HG02870 (cell line): Measurements from ENCODE around the gene MGMT.

Experiments
- ATAC-seq: cut with Tn5 transposase; IDR thresholded peaks from one replicate; pipeline ENCODE4 v1.9.1; 2021; ENCODE audit warnings: mild to moderate bottlenecking, moderate library complexity; ENCODE audit not compliant: unreplicated experiment

MGMT gene

DNA sequence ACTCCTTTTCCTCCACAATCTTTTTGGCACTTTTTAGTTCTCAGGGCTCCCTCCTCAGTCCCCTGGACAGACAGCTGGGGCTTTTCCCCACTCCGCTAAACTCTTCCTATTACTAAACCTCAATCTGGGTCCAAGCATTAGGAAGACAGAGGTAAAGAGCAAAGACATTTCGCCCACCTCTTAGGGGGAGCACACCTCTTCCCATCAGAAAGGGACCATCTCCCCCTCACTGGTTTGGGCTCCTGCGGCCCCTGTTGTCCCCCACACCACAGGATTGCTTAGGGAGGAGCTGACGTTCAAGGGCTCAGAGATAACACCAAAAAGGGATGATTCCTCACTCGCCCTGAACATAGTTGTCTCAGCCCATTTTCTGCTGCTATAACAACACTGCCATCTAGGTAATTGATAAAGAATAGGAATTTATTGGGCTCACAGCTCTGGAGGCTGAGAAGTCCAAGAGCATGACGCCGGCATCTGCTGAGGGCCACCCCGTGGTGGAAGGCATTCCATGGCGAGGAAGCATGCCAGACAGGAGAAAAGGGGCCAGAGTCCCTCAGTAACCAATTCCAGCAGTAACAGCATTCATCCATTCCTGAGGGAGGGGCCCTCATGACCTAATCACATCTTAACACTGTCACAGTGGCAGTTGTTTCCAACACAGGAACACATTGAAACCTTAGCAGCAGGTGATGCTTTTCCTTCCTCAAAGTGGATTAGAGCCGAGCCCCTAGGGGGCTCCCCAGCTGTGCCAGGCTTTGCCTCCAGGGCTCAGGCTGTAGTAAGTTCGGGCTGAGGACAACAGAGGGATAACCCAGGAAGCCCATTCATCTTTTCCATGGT lies 287.4 kb downstream of the MGMT start:
- no peak for ATAC-seq

DNA sequence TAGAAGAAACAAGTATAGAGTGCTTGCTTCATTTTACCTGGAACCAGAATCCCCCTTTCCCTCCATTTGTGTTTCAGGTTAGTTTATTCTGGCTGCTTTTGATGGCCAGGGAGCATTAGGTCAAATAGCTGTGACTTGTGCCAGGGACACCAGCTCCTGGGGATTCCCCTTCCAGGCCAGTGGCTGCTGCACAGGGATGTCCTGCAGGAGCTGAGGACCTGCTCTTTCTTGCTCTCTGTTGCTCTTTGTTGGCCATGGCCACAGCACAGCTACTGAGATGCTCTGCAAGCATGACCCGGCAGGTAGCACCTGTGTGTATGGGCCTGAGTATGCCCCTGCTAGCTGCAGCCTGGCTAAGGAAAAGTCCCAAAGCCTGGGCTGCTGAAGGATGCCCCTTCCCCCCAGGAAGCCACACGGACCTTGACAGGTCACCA lies 288.1 kb downstream of the MGMT start:
- ATAC-seq: no peak

DNA sequence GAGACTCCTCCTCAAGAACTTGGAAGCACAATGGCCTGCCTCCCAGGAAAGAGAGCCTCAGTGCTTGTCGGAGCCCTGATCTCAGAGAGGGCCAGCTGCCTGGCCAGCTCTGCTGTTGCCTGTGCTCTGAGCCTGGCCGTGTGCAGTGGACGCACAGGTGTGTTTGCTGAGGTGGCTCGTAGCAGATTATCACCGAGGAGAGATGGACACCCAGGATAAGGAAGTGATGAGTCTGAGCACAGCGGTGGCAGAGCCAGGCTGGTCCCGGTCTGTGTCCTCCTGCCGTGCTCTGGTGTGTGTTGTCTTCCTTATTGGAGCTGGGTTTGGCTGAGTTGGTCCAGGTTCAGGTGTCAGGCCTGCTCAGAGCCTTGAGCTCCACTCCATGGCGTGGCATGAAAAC lies 288.6 kb downstream of the MGMT start:
- no peak for ATAC-seq

DNA sequence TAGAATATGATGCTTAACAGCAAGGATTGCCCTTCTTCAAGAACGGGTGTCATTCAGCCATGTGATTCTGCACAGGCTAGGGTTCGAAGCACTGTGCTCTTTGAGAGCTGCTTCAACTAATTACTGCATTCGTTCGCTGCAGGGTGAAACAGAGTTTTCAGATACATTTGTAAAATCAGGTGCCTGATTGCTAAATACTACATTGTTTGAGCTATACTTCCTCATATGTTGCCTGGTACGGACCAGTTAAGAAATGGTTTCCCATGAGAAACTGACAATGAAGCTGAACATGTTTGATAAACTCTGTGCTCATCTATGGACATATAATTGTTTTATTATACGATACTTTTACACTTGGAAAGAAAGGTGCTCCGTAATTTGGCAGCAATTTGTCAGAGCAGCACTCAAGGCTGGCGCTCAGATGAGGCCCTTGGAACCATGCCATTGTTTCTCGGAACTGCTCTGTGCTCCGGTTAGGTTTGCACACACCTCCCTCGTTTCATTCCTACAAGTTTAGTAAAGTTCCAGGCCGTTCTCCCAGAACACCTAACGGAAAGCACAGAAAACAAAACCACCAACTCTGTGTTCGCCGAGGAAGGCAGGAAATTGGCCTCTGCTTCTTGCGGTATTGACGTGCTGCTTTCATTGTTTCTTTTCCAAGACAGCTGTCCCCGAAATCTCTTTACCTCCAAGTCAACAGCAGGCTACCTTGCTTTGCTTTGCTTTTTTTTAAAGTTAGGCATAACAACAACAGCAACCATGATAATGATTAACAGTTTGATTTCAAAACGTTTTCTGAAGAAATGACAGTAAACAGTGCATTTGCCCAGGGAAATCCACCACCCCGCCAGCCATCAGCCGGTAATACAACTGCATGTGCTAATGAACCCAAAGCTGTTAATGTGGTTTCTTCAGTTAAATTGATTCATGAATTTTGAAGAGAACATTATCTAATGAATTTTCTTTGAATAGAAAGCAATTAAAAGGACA lies 290.2 kb downstream of the MGMT start:
- no peak for ATAC-seq

DNA sequence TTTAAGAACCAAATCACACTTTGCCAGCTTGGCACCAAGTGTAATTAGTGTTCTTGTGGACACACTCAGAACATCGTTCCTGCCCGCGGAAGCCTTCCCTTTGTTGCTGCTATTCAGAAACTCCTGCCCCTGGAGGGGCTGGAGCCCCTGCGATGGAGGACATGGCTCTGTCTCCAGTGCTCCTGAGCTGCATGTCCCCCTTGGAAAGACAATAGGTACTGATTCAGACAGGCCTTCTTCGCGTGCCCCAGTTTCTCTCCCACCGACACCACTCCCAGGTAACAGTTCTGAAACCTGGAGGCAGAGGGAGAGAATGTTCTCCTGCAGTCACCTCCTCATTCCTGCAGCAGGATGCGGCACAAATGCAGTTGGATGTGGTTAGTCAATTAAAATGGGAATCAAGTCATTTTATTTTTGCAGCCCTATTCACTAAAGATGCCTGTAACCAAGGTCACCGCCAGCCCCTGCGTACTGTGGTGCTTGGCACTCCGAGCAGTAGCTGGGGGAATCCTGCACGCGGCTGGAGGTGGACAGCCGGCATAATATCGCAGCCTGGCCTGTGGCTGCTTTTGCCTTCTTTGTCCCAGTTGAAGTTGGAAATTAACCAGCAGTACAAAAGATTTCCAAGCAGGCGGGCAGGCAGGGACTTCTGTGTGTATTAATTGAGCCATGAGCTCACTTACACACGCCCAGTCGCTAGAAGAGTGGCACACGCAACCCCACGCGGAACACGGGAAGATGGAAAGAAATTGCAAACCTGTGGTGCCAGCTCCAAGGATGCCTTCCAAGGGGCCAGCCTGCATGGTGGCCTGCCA lies 291.4 kb downstream of the MGMT start:
- no peak for ATAC-seq

DNA sequence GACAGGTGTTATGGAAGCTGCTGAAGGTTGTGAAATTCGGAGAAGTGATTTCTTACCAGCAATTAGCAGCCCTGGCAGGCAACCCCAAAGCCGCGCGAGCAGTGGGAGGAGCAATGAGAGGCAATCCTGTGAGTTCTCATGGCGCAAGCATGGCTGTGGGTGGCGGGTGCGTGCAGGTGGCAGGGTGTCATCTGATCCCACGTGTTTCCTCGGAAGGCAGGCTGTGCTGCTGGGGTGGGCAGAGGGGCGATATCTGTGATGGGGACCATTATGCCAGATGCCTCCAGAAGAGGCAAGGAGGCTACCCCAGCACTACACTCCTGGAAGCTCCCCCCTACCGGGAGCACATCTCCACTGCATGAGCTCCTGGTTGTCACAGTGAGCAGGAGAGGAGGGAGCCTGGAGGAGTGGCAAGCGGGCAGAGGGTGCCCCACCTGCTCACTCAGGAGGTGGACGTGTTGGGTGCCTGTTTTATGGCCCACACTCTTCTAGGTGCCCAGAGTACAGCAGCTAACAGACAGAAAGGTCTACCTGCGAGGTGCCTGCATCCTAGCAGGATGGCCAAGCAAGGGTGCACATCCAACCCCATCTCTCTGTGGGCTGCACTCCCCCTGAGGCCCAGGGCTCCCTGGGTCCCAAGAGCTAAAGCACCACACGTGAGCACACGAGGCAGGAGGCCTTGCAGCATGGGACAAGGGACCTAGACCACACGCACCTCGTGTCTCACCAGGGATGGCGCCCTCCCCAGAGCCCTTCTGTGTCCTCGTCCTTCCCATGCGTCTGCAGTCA lies 292.4 kb downstream of the MGMT start:
- no peak for ATAC-seq

DNA sequence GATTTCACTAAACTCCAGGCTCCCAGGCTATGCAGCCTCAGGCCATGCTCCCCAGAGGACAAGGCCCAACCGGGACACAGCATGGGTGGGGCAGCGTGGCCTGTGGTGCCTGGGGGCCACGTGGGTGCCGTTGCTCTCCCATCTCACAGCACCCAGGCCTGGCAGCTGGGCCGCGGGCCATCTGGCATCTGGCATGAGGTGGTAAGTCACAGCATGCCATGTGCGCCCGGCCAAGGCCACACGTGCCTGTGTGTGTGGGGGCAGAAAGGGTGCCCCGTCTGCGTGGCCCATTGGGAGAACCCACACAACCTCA lies 292.9 kb downstream of the MGMT start:
- no peak for ATAC-seq

DNA sequence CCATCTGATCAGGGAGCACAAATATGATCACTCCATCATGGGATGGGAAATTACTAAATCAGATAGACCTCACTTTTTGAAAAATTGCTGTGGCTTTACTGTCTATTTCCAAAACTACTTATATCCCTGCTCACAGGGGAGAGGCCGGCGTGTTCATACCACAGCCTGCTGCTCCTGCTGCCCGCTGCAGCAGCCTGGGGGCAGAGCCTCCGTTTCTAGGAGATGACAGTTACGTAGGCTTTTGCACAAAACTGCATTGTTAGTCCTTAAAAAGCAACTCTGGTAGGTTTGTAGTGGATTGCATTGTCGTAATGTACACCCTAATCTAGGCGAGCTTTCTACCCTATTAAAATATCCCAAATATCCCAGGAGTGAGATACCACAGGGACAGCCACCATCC lies 293.4 kb downstream of the MGMT start:
- no peak for ATAC-seq

DNA sequence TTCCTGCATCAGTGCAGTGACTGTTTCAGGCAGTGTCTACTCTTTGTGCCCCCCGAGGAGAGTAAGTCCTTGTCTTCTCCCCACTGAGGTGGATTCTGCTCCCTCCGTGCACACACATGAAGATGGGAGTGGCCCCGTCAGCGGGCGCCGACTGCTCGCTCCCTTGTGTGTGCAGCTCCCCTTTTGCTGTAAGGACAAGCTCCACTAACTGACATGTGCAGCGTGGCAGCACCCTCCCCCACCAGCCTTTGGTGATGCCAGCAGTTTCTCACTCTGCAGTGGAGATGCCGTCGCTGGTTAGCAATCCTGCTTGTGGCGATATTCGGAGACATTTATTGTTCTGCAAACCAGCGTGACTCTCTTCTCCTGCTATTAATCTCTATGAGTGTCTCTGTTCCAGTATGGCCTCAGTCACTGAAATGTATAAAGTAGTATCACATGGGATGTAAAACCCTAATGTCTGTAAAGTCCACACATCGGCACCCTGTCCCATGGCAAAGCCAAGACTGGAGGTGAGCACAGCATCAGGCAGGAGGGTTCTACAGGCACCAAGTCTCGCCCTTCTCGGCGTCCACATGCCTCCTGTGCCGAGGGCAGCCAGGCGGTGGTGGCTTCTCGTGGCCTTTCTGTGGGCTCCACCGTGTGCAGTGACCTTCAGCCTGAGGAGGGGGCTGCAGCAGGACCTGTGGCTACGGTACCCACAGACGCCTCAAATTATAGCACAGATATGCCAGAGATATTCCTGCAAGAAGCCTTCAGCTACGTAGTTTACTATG lies 294.3 kb downstream of the MGMT start:
- no peak for ATAC-seq

DNA sequence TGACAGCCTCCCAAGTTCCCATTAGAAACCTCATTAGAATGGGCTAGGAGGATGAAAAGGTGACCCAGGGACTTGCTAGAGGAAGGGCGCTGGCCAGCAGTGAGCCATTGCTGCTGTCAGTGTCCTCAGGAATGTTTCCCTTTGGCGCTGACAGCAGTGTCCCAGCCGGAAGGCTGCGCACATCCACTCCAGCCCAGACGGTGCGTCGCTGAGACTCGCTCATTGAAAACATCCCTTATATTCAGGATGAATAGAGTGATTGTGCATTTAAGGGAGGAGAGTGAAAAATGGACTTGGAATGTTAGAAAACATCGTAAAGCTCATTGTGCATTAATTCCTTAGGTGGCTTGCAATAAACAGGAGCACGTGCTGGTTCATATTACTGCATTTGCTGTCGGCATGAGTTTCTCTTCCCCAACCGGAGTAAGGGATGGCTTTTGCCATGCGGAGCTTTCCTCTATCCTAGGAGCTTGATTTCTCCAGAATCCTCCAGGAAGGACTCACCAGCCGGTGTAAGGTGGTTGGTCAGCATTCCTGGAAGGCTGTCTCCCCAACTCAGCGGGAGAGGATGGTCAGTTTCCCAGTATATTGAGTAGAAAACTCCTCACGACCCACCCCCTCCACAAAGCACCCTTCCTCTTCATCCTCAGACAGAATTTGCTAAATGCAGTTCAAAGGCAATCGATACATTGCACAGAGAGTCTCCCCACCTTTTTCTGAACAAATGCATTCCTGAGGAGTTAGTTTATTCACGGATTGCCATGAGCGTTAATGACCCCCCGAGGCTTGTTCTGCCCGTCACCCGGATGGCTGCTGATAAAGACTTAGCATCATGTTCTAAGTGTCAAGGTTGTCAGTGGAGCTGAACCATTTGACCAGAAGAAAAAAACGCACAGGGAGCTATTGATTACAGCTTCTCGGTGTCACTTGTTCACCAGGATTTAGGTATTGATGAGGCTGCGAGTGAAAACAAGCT lies 295.2 kb downstream of the MGMT start:
- ATAC-seq: no peak

DNA sequence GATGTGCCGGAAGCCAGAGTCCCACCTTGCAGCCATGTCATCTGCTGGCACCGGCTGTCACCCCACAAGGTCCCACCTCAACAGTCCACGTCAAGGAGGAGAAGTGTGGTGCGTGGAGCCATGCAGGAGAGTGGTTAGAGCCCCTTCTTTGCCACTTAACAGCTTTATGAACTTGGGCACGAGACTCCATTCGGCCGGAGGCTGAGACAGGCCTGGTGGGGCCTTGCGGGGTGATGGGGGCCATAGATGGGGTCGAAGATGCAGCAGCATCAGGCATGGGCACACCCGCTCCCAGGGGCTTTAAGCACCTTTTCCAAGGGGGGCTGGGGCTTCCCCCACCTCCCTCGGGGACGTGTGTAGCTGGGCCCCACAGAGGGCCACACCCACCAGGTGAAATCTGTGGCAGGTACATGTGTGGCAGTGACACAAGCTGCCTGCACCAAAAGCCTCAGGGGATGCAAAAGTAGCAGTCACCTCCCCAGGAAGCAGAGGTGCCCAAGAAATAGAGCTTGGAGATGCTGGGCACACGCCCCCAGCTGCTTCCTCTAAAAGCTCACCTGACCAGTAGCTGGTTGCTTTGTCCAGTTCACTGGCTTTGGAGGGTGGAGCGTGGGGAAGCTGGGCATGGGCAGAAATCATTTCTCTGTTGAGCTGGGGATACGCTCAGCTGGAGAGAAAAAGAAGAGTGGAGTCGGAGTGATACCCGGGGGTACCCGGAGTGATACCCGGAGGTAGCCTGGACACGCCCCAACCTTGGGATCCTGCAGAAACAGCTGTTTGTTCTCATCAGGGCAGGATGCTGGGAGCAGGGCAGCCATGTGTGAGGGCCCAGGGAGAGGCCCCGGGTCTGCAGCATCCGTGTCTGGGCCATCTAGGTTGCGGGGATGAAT lies 297.2 kb downstream of the MGMT start:
- no peak for ATAC-seq

DNA sequence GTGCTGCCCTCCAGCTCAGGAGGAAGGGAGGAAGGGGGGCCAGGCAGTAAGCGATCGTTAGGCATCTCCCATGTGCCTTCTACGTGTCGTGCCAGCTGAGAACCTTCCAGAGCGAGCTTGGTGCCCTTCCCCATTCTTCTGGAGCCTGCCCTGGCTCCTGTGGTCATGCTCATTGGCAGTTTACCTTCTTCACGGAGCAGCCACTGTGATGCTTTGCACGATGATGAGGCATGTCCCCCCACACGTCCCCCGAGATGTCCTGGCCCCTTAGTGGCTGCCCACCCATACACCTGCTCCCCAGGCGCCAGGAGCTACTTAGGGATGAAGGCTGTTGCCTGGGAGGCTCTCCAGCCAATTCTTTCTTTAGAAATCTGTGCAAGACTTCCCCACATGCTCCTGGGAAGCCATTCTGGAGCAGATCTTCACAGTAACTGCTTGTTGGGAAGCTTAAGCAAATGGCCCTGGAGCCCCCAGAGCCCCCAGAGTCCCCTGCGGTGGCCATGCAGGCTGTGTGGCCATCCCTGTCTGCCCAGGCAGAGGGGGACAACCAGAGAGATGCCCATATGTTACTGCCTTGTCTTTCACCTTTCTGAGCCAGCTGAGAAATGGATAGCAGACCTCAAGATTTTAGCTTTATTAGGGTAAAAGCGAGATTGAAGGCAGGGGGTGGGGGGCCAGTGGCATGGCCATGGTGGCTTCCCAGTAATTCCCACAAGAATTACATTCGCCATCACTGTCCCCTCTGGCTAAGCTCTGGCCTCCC lies 298.0 kb downstream of the MGMT start:
- ATAC-seq: no peak

DNA sequence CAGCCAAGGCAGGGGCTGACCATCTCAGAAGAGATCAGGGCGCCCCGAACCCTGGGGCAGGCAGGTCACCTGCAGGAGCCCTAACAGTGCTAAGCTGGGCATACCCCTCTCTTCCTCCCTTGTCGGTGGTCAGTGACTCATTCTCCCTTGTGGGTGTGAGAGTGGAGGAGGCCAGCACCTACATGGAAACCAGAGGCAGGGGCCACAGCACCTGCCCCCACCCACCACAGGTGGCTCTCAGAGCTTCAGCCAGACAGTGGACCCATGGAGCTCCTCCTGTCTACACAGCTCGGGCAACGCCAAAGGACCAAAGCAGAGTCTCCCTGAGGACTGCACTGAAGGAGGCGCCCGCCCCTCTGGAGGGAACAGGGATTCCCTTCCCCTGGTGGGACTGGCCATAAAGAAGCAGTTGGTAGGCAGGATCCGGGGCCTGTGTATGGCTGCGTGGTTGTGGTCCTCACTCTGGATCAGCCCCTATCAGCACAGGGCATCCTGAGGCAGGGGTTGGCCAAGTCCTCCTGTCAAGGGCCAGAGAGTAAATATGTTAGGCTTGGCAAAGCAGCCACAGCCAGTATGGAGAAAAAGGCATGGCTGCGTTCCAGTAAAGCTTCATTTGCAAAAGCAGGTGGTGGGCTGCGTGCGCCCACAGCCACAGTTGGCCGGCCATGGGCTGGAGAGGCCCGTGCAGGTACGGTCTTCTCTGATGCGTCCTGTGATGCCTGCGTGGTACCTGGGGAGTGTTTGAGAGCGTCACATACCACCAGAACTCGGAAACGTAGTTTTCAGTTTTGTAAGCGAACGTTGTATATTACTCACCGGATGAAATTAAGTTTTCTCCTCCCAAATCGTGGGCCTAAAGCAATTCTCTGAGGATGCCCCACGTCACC lies 298.9 kb downstream of the MGMT start:
- ATAC-seq: no peak

DNA sequence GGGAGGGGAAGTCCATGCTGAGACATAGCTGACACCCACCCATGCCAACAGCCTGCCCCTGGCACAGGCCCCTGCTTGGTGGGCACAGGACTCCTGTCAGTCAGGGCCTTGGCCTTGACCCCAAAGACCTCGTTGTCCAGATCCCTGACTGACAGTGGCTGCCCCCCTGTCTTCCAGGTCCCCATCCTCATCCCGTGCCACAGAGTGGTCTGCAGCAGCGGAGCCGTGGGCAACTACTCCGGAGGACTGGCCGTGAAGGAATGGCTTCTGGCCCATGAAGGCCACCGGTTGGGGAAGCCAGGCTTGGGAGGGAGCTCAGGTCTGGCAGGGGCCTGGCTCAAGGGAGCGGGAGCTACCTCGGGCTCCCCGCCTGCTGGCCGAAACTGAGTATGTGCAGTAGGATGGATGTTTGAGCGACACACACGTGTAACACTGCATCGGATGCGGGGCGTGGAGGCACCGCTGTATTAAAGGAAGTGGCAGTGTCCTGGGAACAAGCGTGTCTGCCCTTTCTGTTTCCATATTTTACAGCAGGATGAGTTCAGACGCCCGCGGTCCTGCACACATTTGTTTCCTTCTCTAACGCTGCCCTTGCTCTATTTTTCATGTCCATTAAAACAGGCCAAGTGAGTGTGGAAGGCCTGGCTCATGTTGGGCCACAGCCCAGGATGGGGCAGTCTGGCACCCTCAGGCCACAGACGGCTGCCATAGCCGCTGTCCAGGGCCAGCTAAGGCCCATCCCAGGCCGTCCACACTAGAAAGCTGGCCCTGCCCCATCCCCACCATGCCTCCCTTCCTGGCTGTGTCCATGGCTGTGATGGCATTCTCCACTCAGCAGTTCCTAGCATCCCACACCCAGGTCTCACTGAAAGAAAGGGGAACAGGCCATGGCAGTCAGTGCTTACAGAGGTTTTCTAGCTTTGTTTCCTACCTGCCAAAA lies 299.8 kb downstream of the MGMT start:
- no peak for ATAC-seq

DNA sequence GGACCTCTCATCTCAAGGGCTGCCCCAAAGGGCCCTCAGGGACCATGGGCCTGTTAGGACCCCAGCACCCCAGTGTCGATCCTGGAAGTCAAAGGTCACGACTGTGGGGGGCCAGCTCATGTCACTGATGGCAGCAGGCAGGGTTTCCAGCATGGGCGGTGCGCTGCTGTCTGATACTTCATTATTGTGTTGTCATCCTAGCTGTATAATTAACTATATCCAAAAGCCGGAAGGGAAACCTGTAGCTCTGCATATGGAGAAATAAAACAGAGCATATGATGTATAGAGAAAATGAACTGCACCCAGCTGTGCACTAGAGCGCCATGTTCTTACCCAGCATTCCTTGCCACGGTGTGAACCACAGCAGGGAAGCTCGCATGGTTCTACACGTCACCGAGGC lies 300.7 kb downstream of the MGMT start:
- no peak for ATAC-seq
